ENCODE data around the gene LANCL1.

- TF ChIP-seq CTCF (IDR thresholded peaks at IDR 0.05 in 4 of 5, conservative IDR thresholded peaks at IDR 0.05 in 1 of 5) = no peak
- TF ChIP-seq POLR2A (IDR thresholded peaks at IDR 0.05) = no peak
Observed at GRCh38 chr2:210452194-210452593, 24.4 kb downstream of the LANCL1 start.
